GM08714 (cell line): Measurements from ENCODE around the gene FHL2.

ENCODE experiments used
- H3K4me3 ChIP-seq: fragments of 200-500 bp; sonication (Bioruptor generic); 2 replicates; pipeline ENCODE4 v1.5.1; 2014; ENCODE audit warnings: mild to moderate bottlenecking, low read length, inconsistent platforms
- ZNF274 ChIP-seq: IDR thresholded peaks from 2 replicates; pipeline ENCODE4 v1.6.1; 2012; ENCODE audit warnings: mild to moderate bottlenecking, low read depth, low read length

The FHL2 gene

GRCh38 chr2:105384861-105385260 is 14.0 kb downstream of the FHL2 start:
- no peak for TF ChIP-seq ZNF274
- H3K4me3 ChIP-seq, result no peak overlapping the region

- H3K4me3 ChIP-seq, result no peak overlapping the region
- no peak for TF ChIP-seq ZNF274
Measured at GRCh38 chr2:105384216-105384615, 14.6 kb downstream of the FHL2 start.

GRCh38 chr2:105383432-105384166 is 15.3 kb downstream of the FHL2 start:
- TF ChIP-seq ZNF274, result no peak
- no peak overlapping the region for H3K4me3 ChIP-seq

GRCh38 chr2:105382177-105382576 is 16.7 kb downstream of the FHL2 start:
- H3K4me3 ChIP-seq, result no peak overlapping the region
- no peak for TF ChIP-seq ZNF274

GRCh38 chr2:105381101-105381668 is 17.7 kb downstream of the FHL2 start:
- no peak overlapping the region for H3K4me3 ChIP-seq

DNA sequence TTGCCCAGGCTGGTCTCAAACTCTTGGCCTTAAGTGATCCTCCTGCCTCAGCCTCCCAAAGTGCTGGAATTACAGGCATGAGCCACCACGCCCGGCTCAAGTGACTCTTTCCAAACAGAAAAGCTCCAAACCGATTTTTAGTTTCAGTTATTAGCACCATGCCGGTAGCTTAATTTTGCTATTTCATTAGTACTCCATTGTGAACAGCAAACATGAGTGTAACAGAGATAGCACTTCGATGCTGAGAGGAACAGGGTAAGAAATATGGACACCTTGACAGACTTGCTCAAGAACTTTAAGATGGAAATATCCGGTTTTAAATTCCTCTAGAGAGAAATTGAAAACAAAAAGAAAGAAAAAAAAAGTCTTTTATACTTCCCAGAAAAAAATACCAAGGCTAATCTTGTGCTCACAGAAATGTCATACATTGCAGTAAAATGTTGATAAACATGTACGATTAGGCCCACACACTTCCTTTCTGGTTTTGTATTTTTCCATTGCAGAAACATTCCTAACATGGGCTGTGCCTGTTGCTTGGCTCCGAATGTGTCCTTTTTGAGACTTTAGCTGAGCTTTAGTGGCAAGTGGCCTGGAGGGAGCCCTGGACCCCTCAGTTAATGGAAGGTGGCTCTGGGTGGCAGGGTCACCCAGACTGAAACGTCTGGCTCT is 18.3 kb downstream of the FHL2 start:
- H3K4me3 ChIP-seq, result no peak overlapping the region
- TF ChIP-seq ZNF274, result no peak

More at GRCh38 chr2:105381101-105381668, 17.7 kb downstream of the FHL2 start:
- TF ChIP-seq ZNF274, result no peak

DNA sequence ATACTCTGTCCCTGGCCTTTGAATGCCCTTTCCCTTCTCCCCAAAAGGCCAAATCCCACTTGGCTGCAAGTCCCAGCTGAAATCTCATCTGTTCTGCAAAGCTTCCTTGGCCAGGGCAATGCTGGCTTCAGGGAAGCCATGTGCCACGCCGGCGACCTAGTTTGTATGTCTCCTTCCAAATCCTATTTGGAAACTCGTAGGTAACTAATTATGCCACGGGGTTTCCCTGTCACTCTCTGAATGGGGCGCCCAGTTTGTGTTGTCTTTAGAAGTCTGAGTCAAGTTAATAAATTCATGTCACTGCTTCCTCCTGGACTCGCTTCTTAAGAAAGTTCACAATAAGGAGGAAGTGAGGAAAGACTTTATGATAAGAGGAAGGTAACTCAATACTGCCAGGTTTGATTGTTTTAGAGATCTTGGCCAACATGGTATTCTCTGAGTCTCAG is 19.1 kb downstream of the FHL2 start:
- no peak for TF ChIP-seq ZNF274
- no peak overlapping the region for H3K4me3 ChIP-seq

DNA sequence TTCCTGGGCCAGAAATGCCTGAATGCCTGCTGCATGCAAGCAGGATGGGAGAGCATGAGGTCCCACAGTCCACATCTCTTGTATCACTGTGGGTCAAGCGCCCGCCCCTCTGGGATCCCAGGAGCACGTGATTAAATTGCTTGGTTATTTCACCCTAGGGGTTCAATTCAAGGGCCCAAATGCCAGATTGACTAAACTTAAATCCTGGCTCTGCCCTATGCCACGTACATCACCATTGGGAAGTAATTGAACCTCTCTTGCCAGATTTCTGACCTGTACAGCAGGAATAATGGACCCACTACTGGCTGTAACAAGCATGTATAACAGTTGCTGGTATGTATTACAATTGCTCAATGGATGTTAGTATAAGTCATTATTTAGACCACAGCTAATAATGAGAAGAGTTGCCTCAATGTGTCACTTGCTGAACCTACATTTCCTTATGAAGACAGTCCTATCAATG is 19.9 kb downstream of the FHL2 start:
- TF ChIP-seq ZNF274, result no peak
- no peak overlapping the region for H3K4me3 ChIP-seq

DNA sequence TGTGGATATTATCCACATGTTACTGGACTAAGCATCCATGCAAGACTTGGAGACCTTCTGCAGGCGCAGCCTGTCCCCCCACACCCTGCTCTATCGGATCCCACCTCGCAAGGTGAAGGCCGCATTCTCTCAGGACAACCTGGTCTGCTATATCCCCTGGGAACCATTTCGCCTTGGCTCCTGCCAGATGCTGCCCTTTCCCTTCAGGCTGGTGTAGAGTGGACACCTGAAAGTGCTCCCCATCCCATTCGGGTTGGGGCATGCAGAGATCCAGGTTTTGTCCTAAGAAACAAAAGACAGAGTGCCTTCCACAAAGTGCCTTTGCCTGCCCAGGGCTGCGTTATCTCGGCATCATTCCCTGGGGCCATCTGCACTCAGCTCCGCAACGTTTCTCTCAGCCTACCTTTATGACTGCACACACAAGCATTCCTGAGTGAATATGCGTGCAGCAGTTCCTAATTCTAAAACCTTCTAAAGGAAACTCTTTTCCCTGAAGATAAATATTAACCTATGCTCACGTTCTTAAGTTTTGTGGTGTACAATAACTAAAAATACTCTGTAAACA is 20.5 kb downstream of the FHL2 start:
- TF ChIP-seq ZNF274, result no peak
- no peak overlapping the region for H3K4me3 ChIP-seq

DNA sequence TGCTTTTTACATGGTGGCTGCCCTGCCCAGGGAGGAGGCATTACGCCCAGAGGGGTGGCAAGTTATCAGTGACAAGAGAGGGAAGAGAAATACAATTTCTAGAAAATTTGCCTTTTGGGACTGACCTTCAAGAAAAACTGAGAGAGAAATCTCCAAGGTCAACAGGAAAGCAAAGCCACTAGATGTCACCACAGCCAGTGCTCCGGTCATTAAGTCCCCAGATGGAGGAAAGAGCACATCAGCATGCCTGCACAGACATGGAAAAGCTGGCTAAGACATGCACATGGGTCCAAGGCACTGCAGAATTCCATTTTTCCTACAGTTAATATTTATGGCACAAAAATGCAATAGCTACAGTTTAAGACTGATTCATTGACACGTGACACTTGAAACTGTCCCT is 21.0 kb downstream of the FHL2 start:
- no peak for TF ChIP-seq ZNF274
- no peak overlapping the region for H3K4me3 ChIP-seq

- no peak overlapping the region for H3K4me3 ChIP-seq
- TF ChIP-seq ZNF274, result no peak
Measured at GRCh38 chr2:105376789-105377240, 22.0 kb downstream of the FHL2 start.

GRCh38 chr2:105376010-105376409 is 22.8 kb downstream of the FHL2 start:
- no peak overlapping the region for H3K4me3 ChIP-seq
- no peak for TF ChIP-seq ZNF274

DNA sequence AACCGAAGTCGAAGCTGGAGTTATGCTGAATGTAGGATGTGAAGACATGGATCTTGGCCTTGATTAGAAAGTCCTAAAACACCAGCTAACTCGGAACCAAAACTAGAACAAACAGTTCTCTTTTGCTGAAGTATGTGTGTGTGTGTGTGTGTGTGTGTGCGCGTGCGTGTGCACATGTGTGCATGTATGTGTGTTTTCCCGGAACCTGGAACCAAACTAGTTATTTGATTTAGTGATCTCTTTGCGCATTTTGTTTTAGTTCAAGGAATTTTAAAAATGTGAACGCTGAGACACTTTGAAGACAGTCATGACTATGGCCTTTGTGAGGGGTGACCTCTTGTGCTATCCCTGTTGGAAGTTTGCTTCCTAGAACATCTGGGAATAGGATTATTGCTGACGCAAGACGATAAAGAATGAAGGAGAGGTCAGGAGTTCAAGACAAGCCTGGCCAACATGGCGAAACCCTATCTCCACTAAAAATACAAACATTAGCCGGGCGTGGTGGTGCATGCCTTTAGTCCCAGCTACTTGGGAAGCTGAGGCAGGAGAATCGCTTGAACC is 23.8 kb downstream of the FHL2 start:
- TF ChIP-seq ZNF274, result no peak

DNA sequence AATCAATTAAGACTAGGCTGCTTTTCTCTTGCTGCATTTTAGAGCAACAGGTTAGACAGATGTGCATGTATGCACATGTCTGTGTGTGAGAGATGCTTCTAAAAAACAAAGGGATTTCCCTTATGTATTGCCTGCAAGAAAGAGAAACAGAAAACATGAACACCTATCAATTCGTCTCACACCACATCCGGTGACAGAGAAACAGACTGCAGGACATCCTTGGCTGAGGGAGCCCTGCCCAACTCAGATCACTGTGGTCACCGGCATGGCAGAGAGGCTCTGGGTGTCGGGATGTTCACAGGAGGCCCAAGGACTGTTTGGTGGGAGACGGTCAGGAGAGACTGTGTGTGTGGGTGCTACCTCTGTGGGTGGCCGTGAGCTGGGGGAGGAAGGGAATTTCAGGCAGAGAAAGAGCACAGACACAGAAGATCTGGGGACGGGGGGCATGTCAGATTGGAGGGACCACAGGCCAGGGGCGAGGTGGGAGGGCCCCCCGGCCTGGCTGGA is 24.9 kb downstream of the FHL2 start:
- H3K4me3 ChIP-seq, result no peak overlapping the region
- TF ChIP-seq ZNF274, result no peak

More for the DNA sequence above, 23.8 kb downstream of the FHL2 start:
- H3K4me3 ChIP-seq, result no peak overlapping the region
